ENCODE results near the gene STXBP4. TPM values are rescaled to one million over a fixed set of nuclear protein-coding genes. Genes with fewer than 3 reads are reported as not detected.

The STXBP4 gene
- total and polyA plus RNA-seq, 2 experiments from 2014 or later, result 25.0 to 52.1 TPM

- no peaks in the 10 kb centered on the region for H3K27me3 Mint-ChIP-seq (ENCODE audit: insufficient read depth, low read depth, poor library complexity)
Observed at GRCh38 chr17:55062921-55063320, 94.4 kb downstream of the STXBP4 start.

GRCh38 chr17:55063885-55064874 lies 95.6 kb downstream of the STXBP4 start:
- H3K27me3 Mint-ChIP-seq (ENCODE audit: insufficient read depth, low read depth, poor library complexity), result no peaks in the 10 kb centered on the region
- H3K4me1 ChIP-seq (ENCODE audit: insufficient read depth), result no peaks in the 10 kb centered on the region; the same call in 1 of the 2 replicates
- H3K4me1 Mint-ChIP-seq, result peaks cover 5% of the 10 kb centered on the region; the same call in 2 of the 3 replicates
- no peak overlapping the region for H3K4me2 ChIP-seq
- no peaks in the 10 kb centered on the region for H3K9me2 ChIP-seq (ENCODE audit: insufficient read depth)
- H3K36me3 Mint-ChIP-seq (ENCODE audit: low read depth), result no peaks in the 10 kb centered on the region
- H3F3A ChIP-seq (replicated peaks; ENCODE audit: low read depth), result no peaks in the 10 kb centered on the region
- no peaks in the 10 kb centered on the region for H4K20me1 ChIP-seq (replicated peaks; ENCODE audit: insufficient read depth)
- no peaks in the 10 kb centered on the region for H3K79me2 ChIP-seq (replicated peaks; ENCODE audit: insufficient read depth)
- DNase-seq (ENCODE audit: low spot score), result no peak
- ATAC-seq, result no peak
- no peaks in the 10 kb centered on the region for H3K36me3 ChIP-seq (ENCODE audit: insufficient read depth)
- H3K27ac Mint-ChIP-seq, result no peak overlapping the region
- H3K9me3 Mint-ChIP-seq, result no peaks in the 10 kb centered on the region
- H3K4me3 ChIP-seq, result no peak overlapping the region
- no peak overlapping the region for H2AFZ ChIP-seq
- H3K27ac ChIP-seq (ENCODE audit: low read depth), result no peak overlapping the region
- H3K4me3 Mint-ChIP-seq, result no peak overlapping the region
- no peaks in the 10 kb centered on the region for H3K27me3 ChIP-seq (ENCODE audit: insufficient read depth)
- TF ChIP-seq STAT1 (IDR thresholded peaks at IDR 0.05; ENCODE audit: unreplicated experiment), result no peak
- TF ChIP-seq ETS1 (IDR thresholded peaks at IDR 0.05), result no peak
- no peak for TF ChIP-seq JUNB (IDR thresholded peaks at IDR 0.05; ENCODE audit: unreplicated experiment)
- TF ChIP-seq NANOG (IDR thresholded peaks at IDR 0.05; ENCODE audit: borderline replicate concordance), result no peak
- no peak for TF ChIP-seq EZH2 (IDR thresholded peaks at IDR 0.05; ENCODE audit: low read depth, unreplicated experiment)
- no peak for TF ChIP-seq CTCF (conservative IDR thresholded peaks at IDR 0.05; ENCODE audit: low read depth in 2 of 2)
- no peak for TF ChIP-seq ZNF331 (CRISPR knock-in tag; IDR thresholded peaks at IDR 0.05; ENCODE audit: low read depth)
- TF ChIP-seq REST (IDR thresholded peaks at IDR 0.05; ENCODE audit: unreplicated experiment), result no peak
- TF ChIP-seq ZNF114 (CRISPR knock-in tag; IDR thresholded peaks at IDR 0.05), result no peak
- no peak for TF ChIP-seq POLR2AphosphoS5 (IDR thresholded peaks at IDR 0.05; ENCODE audit: low read depth)
- TF ChIP-seq EZH2phosphoT487 (IDR thresholded peaks at IDR 0.05; ENCODE audit: unreplicated experiment), result no peak
- no peak for TF ChIP-seq CREB1 (CRISPR knock-in tag; IDR thresholded peaks at IDR 0.05; ENCODE audit: low read depth)

More at GRCh38 chr17:55062921-55063320, 94.4 kb downstream of the STXBP4 start:
- no peak for DNase-seq (ENCODE audit: low spot score)
- Histone ChIP-seq H2AFZ (no peak overlapping the region), H3K79me2 (replicated peaks; ENCODE audit: insufficient read depth) (no peaks in the 10 kb centered on the region), H3K4me2 (no peak overlapping the region), H3K9me2 (ENCODE audit: insufficient read depth) (no peaks in the 10 kb centered on the region), H3K4me3 (no peak overlapping the region), H3F3A (replicated peaks; ENCODE audit: low read depth) (no peaks in the 10 kb centered on the region), H3K27me3 (ENCODE audit: insufficient read depth) (no peaks in the 10 kb centered on the region), H3K4me1 (ENCODE audit: insufficient read depth) (no peaks in the 10 kb centered on the region), H4K20me1 (replicated peaks; ENCODE audit: insufficient read depth) (no peaks in the 10 kb centered on the region), H3K36me3 (ENCODE audit: insufficient read depth) (no peaks in the 10 kb centered on the region), H3K27ac (ENCODE audit: low read depth) (no peak overlapping the region)
- Mint-ChIP-seq H3K27ac (no peak overlapping the region), H3K4me1 (peaks cover 5% of the 10 kb centered on the region; the same call in 2 of the 3 replicates), H3K9me3 (no peaks in the 10 kb centered on the region), H3K4me3 (no peak overlapping the region), H3K36me3 (ENCODE audit: low read depth) (no peaks in the 10 kb centered on the region)
- TF ChIP-seq NANOG (IDR thresholded peaks at IDR 0.05; ENCODE audit: borderline replicate concordance) (no peak), EZH2 (IDR thresholded peaks at IDR 0.05; ENCODE audit: low read depth, unreplicated experiment) (no peak)
- no peak for ATAC-seq
